Measurements from ENCODE around the gene ADARB2.

- TF ChIP-seq, protein P1, sequence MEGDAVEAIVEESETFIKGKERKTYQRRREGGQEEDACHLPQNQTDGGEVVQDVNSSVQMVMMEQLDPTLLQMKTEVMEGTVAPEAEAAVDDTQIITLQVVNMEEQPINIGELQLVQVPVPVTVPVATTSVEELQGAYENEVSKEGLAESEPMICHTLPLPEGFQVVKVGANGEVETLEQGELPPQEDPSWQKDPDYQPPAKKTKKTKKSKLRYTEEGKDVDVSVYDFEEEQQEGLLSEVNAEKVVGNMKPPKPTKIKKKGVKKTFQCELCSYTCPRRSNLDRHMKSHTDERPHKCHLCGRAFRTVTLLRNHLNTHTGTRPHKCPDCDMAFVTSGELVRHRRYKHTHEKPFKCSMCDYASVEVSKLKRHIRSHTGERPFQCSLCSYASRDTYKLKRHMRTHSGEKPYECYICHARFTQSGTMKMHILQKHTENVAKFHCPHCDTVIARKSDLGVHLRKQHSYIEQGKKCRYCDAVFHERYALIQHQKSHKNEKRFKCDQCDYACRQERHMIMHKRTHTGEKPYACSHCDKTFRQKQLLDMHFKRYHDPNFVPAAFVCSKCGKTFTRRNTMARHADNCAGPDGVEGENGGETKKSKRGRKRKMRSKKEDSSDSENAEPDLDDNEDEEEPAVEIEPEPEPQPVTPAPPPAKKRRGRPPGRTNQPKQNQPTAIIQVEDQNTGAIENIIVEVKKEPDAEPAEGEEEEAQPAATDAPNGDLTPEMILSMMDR (IDR thresholded peaks at IDR 0.05; ENCODE audit: low read depth, low read length, poor library complexity, severe bottlenecking) = no peak
- TF ChIP-seq EZH2phosphoT487 (IDR thresholded peaks at IDR 0.05; ENCODE audit: borderline replicate concordance, low read length) = no peak
Observed at GRCh38 chr10:1308962-1309616, 428.2 kb downstream of the ADARB2 start.

Measured in DOHH2 (cell line).